ENCODE measurements around the gene MAST3. TPM values are rescaled to one million over a fixed set of nuclear protein-coding genes. Genes with fewer than 3 reads are reported as not detected.

The MAST3 gene
- total and polyA plus RNA-seq, 2 donors (not counting 3 experiments of a cell fraction or from before 2014, with no cell fraction given): 1.5 to 2.7 TPM

- no peaks in the 10 kb centered on the region for H3K4me1 ChIP-seq (ENCODE audit: control insufficient read depth, extremely low read depth, insufficient read depth, low read length)
- no peak overlapping the region for H3K4me3 ChIP-seq (replicated peaks in 1 of 3; ENCODE audit: insufficient read depth in 1 of 3, low read depth in 1 of 3, low read length in 3 of 3)
- no peak overlapping the region for H2AFZ ChIP-seq (ENCODE audit: low read depth, low read length)
- TF ChIP-seq POLR2A (IDR thresholded peaks at IDR 0.05; ENCODE audit: low read depth, low read length) (no peak), FOS (IDR thresholded peaks at IDR 0.05; ENCODE audit: borderline replicate concordance, insufficient read depth, low read length) (no peak), MYC (IDR thresholded peaks at IDR 0.05; ENCODE audit: low read depth, low read length) (no peak), GATA2 (IDR thresholded peaks at IDR 0.05; ENCODE audit: insufficient read depth, insufficient read length, low read depth, low read length) (no peak), JUN (IDR thresholded peaks at IDR 0.05; ENCODE audit: borderline replicate concordance, insufficient read depth, insufficient read length, low read depth) (no peak), POLR2AphosphoS5 (IDR thresholded peaks at IDR 0.05; ENCODE audit: insufficient read depth, low read depth, low read length) (no peak), EZH2 (IDR thresholded peaks at IDR 0.05; ENCODE audit: borderline replicate concordance, low read depth, low read length, severe bottlenecking) (no peak)
- TF ChIP-seq, protein P1, sequence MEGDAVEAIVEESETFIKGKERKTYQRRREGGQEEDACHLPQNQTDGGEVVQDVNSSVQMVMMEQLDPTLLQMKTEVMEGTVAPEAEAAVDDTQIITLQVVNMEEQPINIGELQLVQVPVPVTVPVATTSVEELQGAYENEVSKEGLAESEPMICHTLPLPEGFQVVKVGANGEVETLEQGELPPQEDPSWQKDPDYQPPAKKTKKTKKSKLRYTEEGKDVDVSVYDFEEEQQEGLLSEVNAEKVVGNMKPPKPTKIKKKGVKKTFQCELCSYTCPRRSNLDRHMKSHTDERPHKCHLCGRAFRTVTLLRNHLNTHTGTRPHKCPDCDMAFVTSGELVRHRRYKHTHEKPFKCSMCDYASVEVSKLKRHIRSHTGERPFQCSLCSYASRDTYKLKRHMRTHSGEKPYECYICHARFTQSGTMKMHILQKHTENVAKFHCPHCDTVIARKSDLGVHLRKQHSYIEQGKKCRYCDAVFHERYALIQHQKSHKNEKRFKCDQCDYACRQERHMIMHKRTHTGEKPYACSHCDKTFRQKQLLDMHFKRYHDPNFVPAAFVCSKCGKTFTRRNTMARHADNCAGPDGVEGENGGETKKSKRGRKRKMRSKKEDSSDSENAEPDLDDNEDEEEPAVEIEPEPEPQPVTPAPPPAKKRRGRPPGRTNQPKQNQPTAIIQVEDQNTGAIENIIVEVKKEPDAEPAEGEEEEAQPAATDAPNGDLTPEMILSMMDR (IDR thresholded peaks at IDR 0.05; ENCODE audit: extremely low read depth in 1 of 2, insufficient read depth in 1 of 2, low read depth in 1 of 2, low read length in 2 of 2): no peak
- TF ChIP-seq, protein P2, sequence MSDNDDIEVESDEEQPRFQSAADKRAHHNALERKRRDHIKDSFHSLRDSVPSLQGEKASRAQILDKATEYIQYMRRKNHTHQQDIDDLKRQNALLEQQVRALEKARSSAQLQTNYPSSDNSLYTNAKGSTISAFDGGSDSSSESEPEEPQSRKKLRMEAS (IDR thresholded peaks at IDR 0.05; ENCODE audit: insufficient read depth, insufficient read length): no peak
- FAIRE-seq (no peak), DNase-seq (ENCODE audit: low read depth, low spot score) (no peak)
- no peaks in the 10 kb centered on the region for H3K9me3 ChIP-seq (replicated peaks; ENCODE audit: control insufficient read depth, insufficient read depth, low read length)
- H3K9ac ChIP-seq (replicated peaks; ENCODE audit: extremely low read depth, insufficient read depth, low read length): no peak overlapping the region
- no peaks in the 10 kb centered on the region for H4K20me1 ChIP-seq (replicated peaks; ENCODE audit: control insufficient read depth, extremely low read depth, insufficient read depth, low read length)
- no peaks in the 10 kb centered on the region for H3K36me3 ChIP-seq (ENCODE audit: control insufficient read depth in 2 of 2, extremely low read depth in 1 of 2, insufficient read depth in 2 of 2, low read length in 2 of 2)
- H3K79me2 ChIP-seq (ENCODE audit: control insufficient read depth, insufficient read depth, low read length): no peaks in the 10 kb centered on the region
- dilution Hi-C loops (cut with MboI; ENCODE audit: extremely low pct_ligation_motif_present, low sequenced_read_pairs) (no loop called here), intact Hi-C loops (cut with micrococcal nuclease) (no loop called here)
- no TSS peak for BruUV-seq (replicated peaks)
- H3K27me3 ChIP-seq (ENCODE audit: control insufficient read depth in 2 of 2, insufficient read depth in 2 of 2, low read length in 2 of 2): no peaks in the 10 kb centered on the region
- no peak overlapping the region for H3K27ac ChIP-seq (ENCODE audit: insufficient read depth, low read depth, low read length)
- CTCF ChIA-PET: interaction anchor here (2.0 to 4.1 kb wide), 3 partner anchors 13 to 28 kb away, joined by 5 to 17 read pairs (median 5); no protein-coding TSS in a partner anchor
- no peaks in the 10 kb centered on the region for H3K9me1 ChIP-seq (replicated peaks; ENCODE audit: control insufficient read depth, extremely low read depth, insufficient read depth, low read length)
- POLR2A ChIA-PET: no interaction called here
- H3K4me2 ChIP-seq (ENCODE audit: insufficient read depth, low read length): no peak overlapping the region
Measured at GRCh38 chr19:18141031-18141430, 43.5 kb downstream of the MAST3 start.

All from endothelial cell of umbilical vein (primary cell).